ENCODE measurements around the gene FILIP1L.

DNA sequence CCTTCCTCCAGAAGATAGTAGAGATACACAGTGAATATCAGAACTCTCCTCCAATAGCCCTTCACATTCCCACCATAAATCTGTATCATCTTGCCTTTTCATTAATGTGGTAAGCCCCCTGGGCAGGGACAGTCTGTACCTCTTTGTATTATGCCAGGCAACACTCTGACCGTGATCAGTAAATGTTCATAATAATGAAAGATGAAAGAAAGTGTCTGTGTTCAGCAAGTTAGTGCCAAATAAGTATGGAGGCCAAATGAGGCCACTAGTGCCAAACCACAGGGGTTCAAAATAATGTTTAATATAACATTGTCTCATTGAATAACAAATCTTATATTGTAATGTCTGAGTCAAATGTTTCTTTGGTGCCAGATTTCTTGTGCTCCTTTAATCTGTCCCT is 192.3 kb downstream of the FILIP1L start:
- TF ChIP-seq POLR2AphosphoS5 (IDR thresholded peaks at IDR 0.05; ENCODE audit: low read depth, low read length) = no peak
- TF ChIP-seq, protein P1, sequence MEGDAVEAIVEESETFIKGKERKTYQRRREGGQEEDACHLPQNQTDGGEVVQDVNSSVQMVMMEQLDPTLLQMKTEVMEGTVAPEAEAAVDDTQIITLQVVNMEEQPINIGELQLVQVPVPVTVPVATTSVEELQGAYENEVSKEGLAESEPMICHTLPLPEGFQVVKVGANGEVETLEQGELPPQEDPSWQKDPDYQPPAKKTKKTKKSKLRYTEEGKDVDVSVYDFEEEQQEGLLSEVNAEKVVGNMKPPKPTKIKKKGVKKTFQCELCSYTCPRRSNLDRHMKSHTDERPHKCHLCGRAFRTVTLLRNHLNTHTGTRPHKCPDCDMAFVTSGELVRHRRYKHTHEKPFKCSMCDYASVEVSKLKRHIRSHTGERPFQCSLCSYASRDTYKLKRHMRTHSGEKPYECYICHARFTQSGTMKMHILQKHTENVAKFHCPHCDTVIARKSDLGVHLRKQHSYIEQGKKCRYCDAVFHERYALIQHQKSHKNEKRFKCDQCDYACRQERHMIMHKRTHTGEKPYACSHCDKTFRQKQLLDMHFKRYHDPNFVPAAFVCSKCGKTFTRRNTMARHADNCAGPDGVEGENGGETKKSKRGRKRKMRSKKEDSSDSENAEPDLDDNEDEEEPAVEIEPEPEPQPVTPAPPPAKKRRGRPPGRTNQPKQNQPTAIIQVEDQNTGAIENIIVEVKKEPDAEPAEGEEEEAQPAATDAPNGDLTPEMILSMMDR (IDR thresholded peaks at IDR 0.05) = no peak

Data from SK-N-SH (cell line).